ENCODE results near the gene DHDH.
"Not testable (repeated sequence)": the region's sequence is repeated elsewhere in the genome, so short reads cannot be mapped to it uniquely, and the experiment has no call there.

DHDH gene

GRCh38 chr19:48927692-48928091 is 5.8 kb upstream of the DHDH start:
- H3K4me3 ChIP-seq (ENCODE audit: low read length); DNase-seq (ENCODE audit: low read depth, low spot score); H3K27ac ChIP-seq (ENCODE audit: low read length); H3K4me1 ChIP-seq (ENCODE audit: control insufficient read depth, insufficient read depth, low read length); H3K9me3 ChIP-seq (ENCODE audit: control insufficient read depth, insufficient read depth, low read length); H3K27me3 ChIP-seq (ENCODE audit: control insufficient read depth, insufficient read depth, low read length); H3K36me3 ChIP-seq (ENCODE audit: control insufficient read depth, insufficient read depth, low read length): not testable (repeated sequence)
- no CpG with 5 or more reads among the region's 17 CpGs for WGBS (ENCODE audit: insufficient coverage, insufficient read length)

GRCh38 chr19:48928164-48929025 is 5.1 kb upstream of the DHDH start:
- H3K27me3 ChIP-seq (ENCODE audit: control insufficient read depth, insufficient read depth, low read length) = no peaks in the 10 kb centered on the region; the same call in 1 of the 2 replicates
- H3K4me3 ChIP-seq (ENCODE audit: low read length) = no peak overlapping the region
- H3K27ac ChIP-seq (ENCODE audit: low read length) = no peak overlapping the region
- no CpG with 5 or more reads among the region's 15 CpGs for WGBS (ENCODE audit: insufficient coverage, insufficient read length)
- no peaks in the 10 kb centered on the region for H3K36me3 ChIP-seq (ENCODE audit: control insufficient read depth, insufficient read depth, low read length)
- no peak for DNase-seq (ENCODE audit: low read depth, low spot score)
- H3K4me1 ChIP-seq (ENCODE audit: control insufficient read depth, insufficient read depth, low read length) = no peaks in the 10 kb centered on the region
- H3K9me3 ChIP-seq (ENCODE audit: control insufficient read depth, insufficient read depth, low read length) = no peaks in the 10 kb centered on the region

DNA sequence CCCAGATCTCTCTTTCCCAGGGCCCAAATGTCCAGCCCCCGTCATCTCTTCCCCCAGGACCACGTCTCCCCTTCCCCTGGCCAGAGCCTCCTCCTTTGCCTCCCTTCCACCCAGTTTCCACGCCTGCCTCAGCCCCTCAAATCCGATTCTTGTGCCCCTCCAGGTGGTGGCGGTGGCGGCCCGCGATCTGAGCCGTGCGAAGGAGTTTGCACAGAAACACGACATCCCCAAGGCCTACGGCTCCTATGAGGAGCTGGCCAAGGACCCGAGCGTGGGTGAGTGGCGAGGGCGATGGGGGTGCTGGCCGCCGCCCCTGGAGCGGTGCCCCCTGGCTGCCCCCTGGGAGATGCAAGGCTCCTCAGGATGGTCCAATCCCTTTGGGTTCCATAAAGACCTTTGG is 1.3 kb downstream of the DHDH start:
- Histone ChIP-seq H3K27me3 (ENCODE audit: control insufficient read depth, insufficient read depth, low read length) (no peaks in the 10 kb centered on the region; the same call in 1 of the 2 replicates), H3K4me3 (ENCODE audit: low read length) (no peak overlapping the region), H3K4me1 (ENCODE audit: control insufficient read depth, insufficient read depth, low read length) (no peaks in the 10 kb centered on the region), H3K27ac (ENCODE audit: low read length) (no peak overlapping the region), H3K36me3 (ENCODE audit: control insufficient read depth, insufficient read depth, low read length) (no peaks in the 10 kb centered on the region), H3K9me3 (ENCODE audit: control insufficient read depth, insufficient read depth, low read length) (no peaks in the 10 kb centered on the region)
- no peak for DNase-seq (ENCODE audit: low read depth, low spot score)
- WGBS (ENCODE audit: insufficient coverage, insufficient read length) = no CpG with 5 or more reads among the region's 19 CpGs

DNA sequence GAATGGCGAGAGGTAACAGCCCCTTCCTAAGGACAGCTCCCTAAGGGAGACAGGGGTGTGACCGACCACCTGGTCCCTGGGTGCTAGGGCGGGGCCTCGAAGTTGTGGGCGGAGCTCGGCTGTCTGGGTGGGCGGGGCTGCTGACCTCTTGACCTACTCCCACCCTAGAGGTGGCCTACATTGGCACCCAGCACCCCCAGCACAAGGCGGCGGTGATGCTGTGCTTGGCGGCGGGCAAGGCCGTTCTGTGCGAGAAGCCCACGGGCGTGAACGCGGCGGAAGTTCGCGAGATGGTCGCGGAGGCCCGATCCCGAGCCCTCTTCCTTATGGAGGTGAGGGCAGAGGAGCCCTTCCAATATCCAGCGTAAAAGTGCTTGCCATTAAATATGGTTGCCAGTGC is 2.4 kb downstream of the DHDH start:
- no peaks in the 10 kb centered on the region for H3K4me1 ChIP-seq (ENCODE audit: control insufficient read depth, insufficient read depth, low read length)
- H3K27me3 ChIP-seq (ENCODE audit: control insufficient read depth, insufficient read depth, low read length) = no peaks in the 10 kb centered on the region; the same call in 1 of the 2 replicates
- no peaks in the 10 kb centered on the region for H3K9me3 ChIP-seq (ENCODE audit: control insufficient read depth, insufficient read depth, low read length)
- no peaks in the 10 kb centered on the region for H3K36me3 ChIP-seq (ENCODE audit: control insufficient read depth, insufficient read depth, low read length)
- H3K27ac ChIP-seq (ENCODE audit: low read length) = no peak overlapping the region
- WGBS (ENCODE audit: insufficient coverage, insufficient read length) = no CpG with 5 or more reads among the region's 25 CpGs
- no peak for DNase-seq (ENCODE audit: low read depth, low spot score)
- no peak overlapping the region for H3K4me3 ChIP-seq (ENCODE audit: low read length)

- DNase-seq (ENCODE audit: low read depth, low spot score) = no peak
- no peak overlapping the region for H3K4me3 ChIP-seq (ENCODE audit: low read length)
- H3K9me3 ChIP-seq (ENCODE audit: control insufficient read depth, insufficient read depth, low read length) = no peaks in the 10 kb centered on the region
- WGBS (ENCODE audit: insufficient coverage, insufficient read length) = no CpG with 5 or more reads among the region's 7 CpGs
- no peaks in the 10 kb centered on the region for H3K27me3 ChIP-seq (ENCODE audit: control insufficient read depth, insufficient read depth, low read length)
- no peaks in the 10 kb centered on the region for H3K4me1 ChIP-seq (ENCODE audit: control insufficient read depth, insufficient read depth, low read length)
- H3K27ac ChIP-seq (ENCODE audit: low read length) = no peak overlapping the region
- H3K36me3 ChIP-seq (ENCODE audit: control insufficient read depth, insufficient read depth, low read length) = no peaks in the 10 kb centered on the region
Observed at GRCh38 chr19:48938256-48938655, 4.8 kb downstream of the DHDH start.

DNA sequence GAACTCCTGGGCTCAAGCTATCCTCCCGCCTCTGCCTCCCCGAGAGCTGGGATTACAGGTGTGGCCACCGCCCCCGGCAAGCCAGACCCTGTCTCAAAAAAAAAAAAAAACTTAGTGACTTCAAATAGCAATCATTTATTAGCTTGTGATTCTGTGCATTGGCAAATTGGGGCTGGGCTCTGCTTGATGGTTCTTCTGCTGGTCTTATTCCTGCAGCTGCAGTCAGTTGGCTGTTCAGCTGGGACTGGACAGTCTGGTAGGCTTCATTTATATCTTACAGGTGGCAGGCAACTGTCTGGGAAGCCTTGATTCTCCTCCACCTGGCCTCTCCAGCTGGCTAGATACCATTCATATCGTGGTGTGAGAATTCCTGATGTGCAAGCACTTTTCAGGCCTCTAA is 7.4 kb downstream of the DHDH start:
- no peak for DNase-seq (ENCODE audit: low read depth, low spot score)
- H3K27ac ChIP-seq (ENCODE audit: low read length) = no peak overlapping the region
- no peaks in the 10 kb centered on the region for H3K4me1 ChIP-seq (ENCODE audit: control insufficient read depth, insufficient read depth, low read length)
- H3K27me3 ChIP-seq (ENCODE audit: control insufficient read depth, insufficient read depth, low read length) = no peaks in the 10 kb centered on the region
- H3K9me3 ChIP-seq (ENCODE audit: control insufficient read depth, insufficient read depth, low read length) = no peaks in the 10 kb centered on the region
- no CpG with 5 or more reads among the region's 5 CpGs for WGBS (ENCODE audit: insufficient coverage, insufficient read length)
- H3K36me3 ChIP-seq (ENCODE audit: control insufficient read depth, insufficient read depth, low read length) = no peaks in the 10 kb centered on the region
- H3K4me3 ChIP-seq (ENCODE audit: low read length) = no peak overlapping the region

DNA sequence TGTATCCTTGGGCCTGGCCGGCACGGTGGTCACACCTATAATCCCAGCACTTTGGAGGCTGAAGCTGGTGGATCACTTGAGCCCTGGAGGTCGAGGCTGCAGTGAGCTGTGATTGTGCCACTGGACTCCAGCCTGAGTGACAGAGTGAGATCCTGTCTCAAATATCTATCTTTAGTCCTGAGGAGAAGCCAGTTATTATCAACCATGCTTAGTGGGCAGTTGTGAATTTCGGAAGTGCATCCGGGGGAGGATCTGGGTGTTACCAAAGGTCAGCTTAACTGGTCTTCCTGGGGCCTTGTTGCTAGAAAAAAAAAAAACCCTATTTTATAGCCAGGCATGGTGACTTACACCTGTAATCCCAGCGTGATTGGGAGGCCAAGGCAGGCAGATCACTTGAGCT is 9.6 kb downstream of the DHDH start:
- Histone ChIP-seq H3K4me1 (ENCODE audit: control insufficient read depth, insufficient read depth, low read length) (no peaks in the 10 kb centered on the region), H3K27ac (ENCODE audit: low read length) (no peak overlapping the region), H3K36me3 (ENCODE audit: control insufficient read depth, insufficient read depth, low read length) (no peaks in the 10 kb centered on the region), H3K9me3 (ENCODE audit: control insufficient read depth, insufficient read depth, low read length) (no peaks in the 10 kb centered on the region), H3K27me3 (ENCODE audit: control insufficient read depth, insufficient read depth, low read length) (no peaks in the 10 kb centered on the region), H3K4me3 (ENCODE audit: low read length) (no peak overlapping the region)
- DNase-seq (ENCODE audit: low read depth, low spot score) = no peak
- no CpG with 5 or more reads among the region's 6 CpGs for WGBS (ENCODE audit: insufficient coverage, insufficient read length)

- H3K27me3 ChIP-seq (ENCODE audit: control insufficient read depth, insufficient read depth, low read length) = no peaks in the 10 kb centered on the region
- H3K4me1 ChIP-seq (ENCODE audit: control insufficient read depth, insufficient read depth, low read length) = no peaks in the 10 kb centered on the region
- no peaks in the 10 kb centered on the region for H3K36me3 ChIP-seq (ENCODE audit: control insufficient read depth, insufficient read depth, low read length)
- no peak overlapping the region for H3K27ac ChIP-seq (ENCODE audit: low read length)
- no peaks in the 10 kb centered on the region for H3K9me3 ChIP-seq (ENCODE audit: control insufficient read depth, insufficient read depth, low read length)
- DNase-seq (ENCODE audit: low read depth, low spot score) = no peak
- no peak overlapping the region for H3K4me3 ChIP-seq (ENCODE audit: low read length)
- WGBS (ENCODE audit: insufficient coverage, insufficient read length) = no CpG with 5 or more reads among the region's 5 CpGs
Observed at GRCh38 chr19:48945415-48945814, 11.9 kb downstream of the DHDH start.

- H3K27me3 ChIP-seq (ENCODE audit: control insufficient read depth, insufficient read depth, low read length) = no peaks in the 10 kb centered on the region
- no peaks in the 10 kb centered on the region for H3K4me1 ChIP-seq (ENCODE audit: control insufficient read depth, insufficient read depth, low read length)
- no peak overlapping the region for H3K4me3 ChIP-seq (ENCODE audit: low read length)
- no CpG with 5 or more reads among the region's 2 CpGs for WGBS (ENCODE audit: insufficient coverage, insufficient read length)
- H3K9me3 ChIP-seq (ENCODE audit: control insufficient read depth, insufficient read depth, low read length) = no peaks in the 10 kb centered on the region
- DNase-seq (ENCODE audit: low read depth, low spot score) = no peak
- no peak overlapping the region for H3K27ac ChIP-seq (ENCODE audit: low read length)
- H3K36me3 ChIP-seq (ENCODE audit: control insufficient read depth, insufficient read depth, low read length) = no peaks in the 10 kb centered on the region
Observed at GRCh38 chr19:48945817-48946216, 12.3 kb downstream of the DHDH start.

- Histone ChIP-seq H3K27me3 (ENCODE audit: control insufficient read depth, insufficient read depth, low read length) (no peaks in the 10 kb centered on the region), H3K36me3 (ENCODE audit: control insufficient read depth, insufficient read depth, low read length) (no peaks in the 10 kb centered on the region), H3K4me3 (ENCODE audit: low read length) (no peak overlapping the region), H3K9me3 (ENCODE audit: control insufficient read depth, insufficient read depth, low read length) (no peaks in the 10 kb centered on the region), H3K4me1 (ENCODE audit: control insufficient read depth, insufficient read depth, low read length) (no peaks in the 10 kb centered on the region), H3K27ac (ENCODE audit: low read length) (no peak overlapping the region)
- no peak for DNase-seq (ENCODE audit: low read depth, low spot score)
- WGBS (ENCODE audit: insufficient coverage, insufficient read length) = no CpG with 5 or more reads among the region's 9 CpGs
Observed at GRCh38 chr19:48946463-48947257, 13.2 kb downstream of the DHDH start.

Data from iPS DF 6.9 (cell line).